Measurements from ENCODE around the gene COL26A1.

The COL26A1 gene

DNA sequence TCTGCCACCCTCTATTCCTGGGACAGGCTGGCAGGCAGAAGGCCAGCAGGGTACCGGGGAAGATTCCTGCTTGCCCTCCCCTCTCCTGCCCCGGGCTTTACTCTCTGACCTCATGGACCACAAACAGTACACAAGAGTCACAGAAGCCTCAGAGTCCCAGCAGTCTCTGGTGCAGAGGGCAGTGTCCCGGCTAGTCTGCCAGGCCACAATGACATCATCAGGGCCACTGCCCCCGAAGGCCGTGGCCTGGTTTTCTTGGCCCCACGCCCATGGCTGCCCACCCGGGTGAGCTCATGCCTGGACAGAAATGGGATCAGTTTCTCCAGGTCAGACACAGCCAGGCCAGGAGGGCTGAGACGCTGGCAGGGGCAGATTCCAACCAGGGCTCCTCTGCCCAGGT lies 174.5 kb downstream of the COL26A1 start:
- DNase-seq = no peak

DNA sequence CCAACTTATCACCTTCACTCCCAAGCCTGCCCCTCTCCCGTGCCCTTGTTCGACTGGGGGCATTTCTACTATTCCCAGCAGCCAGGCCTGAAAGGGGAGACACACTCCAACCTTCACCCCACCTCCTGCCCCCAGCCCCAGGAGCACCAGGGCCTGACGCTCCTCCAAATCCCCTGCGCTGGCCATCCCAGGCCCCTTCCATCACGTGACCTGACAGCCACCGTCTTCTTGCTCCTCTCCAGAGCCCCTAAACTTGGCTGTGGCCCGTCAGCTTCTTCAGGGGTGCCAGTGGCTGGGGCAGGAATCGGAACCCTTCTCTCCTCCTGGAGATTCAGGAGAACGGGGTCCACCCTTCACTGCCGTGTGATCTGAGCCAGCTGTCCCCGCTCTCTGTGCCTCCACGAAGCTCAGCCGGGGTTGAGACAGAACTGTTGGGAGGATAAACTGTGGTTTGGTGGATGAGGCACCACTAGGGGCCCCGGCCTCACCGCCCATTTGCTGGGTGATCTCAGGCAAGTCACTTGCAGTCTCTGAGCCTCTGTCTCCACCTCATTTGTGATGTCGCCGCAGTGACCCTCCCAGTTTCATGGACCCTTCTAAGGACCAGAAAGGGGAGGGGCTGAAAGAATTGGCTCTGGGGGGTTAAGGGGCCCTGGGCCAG lies 175.4 kb downstream of the COL26A1 start:
- no peak for DNase-seq

DNA sequence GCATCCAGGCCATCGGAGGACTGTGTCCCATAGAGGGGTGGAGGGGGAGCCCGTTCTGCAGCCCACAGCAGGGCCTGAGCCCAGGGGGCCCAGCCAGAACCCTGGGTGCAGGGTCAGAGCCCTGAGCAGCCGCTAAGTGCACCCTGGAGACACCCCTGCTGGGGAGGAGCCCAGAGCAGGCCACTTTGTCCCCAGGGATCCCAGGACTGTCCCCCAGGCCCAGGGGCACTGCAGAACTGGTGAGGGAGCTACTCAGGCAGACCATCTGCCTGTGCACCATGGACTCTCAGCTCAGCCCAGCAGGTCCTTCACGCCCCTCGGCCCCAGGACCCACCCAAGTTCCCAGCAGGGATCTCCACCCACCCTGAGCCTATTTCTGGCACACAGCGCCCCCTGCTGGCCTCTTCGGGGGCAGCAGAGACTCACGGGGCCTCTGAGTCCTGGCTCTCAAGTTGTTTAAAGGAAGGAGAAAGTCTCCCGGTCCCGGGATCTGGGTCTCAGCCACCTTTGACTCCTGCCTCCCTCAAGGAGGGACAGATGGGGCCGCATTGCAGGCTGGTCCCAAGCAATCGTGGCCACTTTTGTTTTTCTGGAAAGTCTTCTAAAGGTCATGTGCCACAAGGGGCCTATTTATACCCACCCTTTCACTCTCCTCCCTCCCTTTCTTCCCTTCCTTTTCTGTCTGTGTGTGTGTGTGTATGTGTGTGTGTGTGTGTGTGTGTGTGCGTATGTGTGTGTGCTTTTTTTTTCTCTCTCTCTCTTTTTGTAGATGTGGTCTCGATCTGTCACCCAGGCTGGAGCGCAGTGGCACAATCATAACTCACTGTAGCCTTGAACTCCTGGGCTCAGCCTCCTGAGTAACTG lies 176.2 kb downstream of the COL26A1 start:
- DNase-seq = peak; percentile 32 to 83

DNA sequence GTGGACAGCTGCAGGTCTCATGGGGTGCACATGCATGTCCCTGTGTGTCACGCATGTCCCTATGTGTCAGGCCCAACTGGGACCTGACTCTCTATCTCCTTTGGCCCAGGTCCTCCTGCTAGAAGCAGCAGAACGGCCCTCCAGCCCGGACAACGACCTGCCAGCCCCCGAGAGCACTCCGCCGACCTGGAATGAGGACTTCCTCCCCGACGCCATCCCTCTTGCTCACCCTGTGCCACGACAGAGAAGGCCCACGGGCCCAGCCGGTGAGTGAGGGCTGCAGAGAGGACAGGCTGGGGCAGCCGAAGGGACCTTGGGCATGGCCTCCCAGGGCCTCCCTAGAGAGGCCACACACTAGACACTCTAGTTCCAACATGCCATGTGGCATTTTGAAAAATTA lies 177.1 kb downstream of the COL26A1 start:
- DNase-seq = no peak

DNA sequence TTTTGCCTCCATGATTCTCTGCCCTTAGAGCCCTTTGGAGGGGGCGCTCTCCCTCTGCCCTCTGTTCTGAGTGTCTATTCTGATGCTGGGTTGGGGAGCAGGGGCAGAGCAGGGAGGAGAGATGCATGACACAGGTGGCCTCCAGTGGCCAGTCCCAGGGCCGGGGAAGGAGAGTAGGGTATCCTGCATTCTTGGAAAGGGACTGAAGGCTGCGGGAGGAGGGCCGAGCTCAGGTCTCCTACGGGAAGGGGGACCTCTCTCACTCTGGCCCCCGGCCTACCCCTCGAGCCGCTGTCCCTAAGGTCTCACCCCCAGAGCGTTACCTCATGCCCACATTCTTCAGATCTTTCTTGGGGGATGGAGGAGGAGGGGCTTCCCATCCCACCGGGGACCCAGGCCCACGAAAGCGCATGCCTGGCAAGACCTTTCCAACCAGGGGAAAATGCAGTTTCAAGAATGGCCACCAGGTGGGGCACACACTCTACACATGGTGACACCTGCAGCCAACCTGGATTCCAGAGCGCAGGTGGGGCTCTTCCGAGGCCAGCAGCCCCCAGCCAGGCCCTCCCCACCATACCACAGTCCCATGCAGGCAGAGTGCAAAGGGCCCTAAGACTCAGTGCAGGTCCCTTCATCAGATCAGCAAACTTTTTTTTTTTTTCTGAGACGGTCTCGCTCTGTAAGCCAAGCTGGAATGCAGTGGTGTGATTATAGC lies 180.0 kb downstream of the COL26A1 start:
- peak in 1 of 2 donors; percentile 90 for DNase-seq

DNA sequence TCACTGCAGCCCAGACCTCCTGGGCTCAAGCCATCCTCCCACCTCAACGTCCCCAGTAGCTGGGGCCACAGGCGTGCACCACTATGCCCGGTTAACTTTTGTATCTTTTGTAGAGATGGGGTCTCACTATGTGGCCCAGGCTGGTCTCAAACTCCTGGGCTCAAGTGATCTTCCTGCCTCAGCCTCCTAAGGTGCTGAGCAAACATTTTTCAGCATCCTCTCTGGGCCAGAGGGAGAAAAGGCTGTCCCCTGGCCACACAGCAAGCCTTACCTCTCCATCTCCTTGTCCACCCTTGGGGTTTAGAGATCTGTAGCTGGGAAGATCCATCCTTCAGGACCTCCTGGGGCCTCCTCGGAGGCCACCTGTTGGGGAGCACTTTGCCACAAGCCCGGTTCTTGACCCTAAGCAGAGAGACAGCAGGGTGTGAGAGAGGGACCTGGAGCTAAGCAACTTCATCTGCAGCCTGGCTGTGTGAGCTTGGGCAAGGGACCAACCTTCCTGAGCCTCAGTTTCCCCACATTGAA lies 180.6 kb downstream of the COL26A1 start:
- no peak for DNase-seq

DNA sequence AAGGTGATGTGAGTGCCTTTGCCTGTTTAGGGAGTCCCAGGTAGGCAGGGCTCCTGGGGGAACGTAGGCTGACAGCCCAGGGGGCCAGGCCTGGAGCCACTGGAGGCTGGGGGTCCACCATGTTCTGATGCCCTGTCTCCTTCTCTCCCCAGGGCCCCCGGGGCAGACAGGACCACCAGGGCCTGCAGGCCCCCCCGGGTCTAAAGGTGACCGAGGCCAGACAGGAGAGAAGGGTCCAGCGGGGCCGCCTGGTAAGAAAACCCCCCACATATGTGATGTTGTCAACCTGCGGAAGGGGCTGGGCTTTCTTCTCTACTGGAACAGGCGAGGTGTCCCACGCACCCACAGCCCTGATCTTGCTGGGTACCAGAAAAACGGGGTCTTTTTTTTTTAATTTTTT lies 181.2 kb downstream of the COL26A1 start:
- no peak for DNase-seq

DNA sequence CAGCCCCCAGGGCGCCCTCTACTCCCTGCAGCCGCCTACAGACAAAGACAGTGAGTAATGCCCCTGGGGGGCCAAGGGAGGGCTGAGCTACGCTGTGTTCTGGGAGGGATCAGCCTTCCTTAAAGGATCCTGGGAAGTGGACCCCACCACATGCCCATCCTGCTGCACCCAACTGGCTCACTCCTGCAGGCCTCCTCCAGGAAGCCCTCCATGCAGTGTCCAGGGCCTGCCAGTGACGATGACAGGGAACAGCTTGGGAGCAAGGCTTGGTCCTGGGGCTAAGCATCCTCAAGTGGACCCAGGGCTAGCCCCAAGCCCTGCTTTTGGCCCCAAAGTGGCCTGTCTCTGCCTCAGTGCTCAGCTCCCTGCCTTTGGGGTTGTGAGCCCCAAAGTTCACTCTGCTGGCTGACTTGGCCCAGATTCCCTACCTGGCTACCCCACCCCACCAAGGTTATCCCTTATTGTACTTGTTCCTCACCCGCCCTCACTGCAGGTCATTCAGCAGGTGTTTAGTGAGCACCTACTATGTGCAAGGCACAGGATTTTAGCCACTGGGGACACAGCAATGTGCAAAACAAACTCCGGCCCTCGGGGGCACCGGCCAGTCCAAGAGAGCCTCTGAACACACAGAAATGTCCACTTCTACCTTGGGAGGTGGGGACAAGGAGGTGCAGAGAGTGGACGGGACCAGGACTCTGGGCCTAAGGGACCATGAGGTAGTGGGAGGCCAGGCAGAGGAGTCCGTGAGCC lies 182.9 kb downstream of the COL26A1 start:
- DNase-seq = no peak

DNA sequence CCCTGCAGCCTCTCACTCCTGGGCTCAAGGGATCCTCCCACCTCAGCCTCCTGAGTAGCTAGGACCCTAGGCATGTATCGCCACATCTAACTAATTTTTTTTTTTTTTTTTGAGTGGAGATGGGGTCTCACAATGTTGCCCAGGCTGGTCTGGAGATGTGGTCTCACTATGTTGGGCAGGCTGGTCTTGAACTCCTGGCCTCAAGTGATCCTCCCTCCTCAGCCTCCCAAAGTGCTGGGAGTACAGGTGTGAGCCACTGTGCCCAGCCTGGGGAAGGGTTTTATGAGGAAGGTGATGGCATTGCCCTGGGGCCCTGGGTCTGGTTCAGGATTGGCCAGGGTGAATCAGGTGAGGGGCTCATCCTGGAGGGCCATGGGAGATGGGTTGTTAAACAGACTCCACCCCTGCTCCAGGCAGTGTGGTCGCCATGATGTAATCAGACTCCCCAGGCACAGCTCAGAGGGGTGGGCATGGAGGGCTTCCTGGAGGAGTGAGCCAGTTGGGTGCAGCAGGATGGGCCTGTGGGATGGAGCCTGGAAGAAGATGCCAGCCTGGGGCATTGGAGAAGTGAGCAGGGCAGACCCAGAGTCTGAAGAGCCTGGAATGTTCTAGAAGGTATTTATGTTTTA lies 183.7 kb downstream of the COL26A1 start:
- no peak for DNase-seq

DNA sequence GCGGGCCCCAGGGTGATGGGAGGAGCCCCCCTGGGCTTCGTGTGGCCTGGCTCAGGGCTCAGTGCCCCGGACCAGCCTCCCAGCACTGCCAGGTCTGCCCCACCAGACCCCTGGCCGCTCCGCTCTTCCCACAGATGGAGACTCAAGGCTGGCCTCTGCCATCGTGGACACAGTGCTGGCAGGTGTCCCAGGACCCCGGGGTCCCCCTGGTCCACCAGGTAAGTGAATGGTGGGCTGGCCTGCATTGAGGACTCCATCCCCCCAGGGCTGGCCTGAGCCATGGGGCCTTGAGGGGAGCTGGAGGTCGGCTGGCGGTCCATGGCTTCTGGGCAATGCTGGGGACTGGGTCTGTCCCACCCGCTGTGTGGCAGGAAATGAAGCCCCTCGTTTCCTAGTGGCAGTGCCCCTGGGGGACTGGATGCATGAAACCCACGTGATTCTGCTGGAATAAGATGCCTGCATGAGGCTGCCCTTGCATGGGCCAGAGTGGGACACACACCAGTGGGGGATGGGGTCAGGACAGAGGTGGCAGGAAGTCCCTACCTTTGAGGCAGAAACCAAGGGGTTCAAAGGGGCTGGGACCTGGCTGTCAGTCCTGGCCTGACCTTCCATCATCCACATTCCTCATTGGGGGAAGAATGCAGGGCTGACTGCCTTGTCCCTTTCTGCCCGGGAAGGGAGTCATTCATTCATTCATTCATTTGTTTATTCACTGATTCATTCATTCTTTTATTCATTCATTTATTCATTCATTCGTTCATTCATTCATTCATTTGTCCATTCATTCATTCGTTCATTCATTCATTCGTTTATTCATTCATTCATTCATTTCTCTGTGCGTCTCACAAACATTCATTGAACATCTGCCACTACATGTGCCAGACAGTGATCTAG lies 184.6 kb downstream of the COL26A1 start:
- DNase-seq = no peak

DNA sequence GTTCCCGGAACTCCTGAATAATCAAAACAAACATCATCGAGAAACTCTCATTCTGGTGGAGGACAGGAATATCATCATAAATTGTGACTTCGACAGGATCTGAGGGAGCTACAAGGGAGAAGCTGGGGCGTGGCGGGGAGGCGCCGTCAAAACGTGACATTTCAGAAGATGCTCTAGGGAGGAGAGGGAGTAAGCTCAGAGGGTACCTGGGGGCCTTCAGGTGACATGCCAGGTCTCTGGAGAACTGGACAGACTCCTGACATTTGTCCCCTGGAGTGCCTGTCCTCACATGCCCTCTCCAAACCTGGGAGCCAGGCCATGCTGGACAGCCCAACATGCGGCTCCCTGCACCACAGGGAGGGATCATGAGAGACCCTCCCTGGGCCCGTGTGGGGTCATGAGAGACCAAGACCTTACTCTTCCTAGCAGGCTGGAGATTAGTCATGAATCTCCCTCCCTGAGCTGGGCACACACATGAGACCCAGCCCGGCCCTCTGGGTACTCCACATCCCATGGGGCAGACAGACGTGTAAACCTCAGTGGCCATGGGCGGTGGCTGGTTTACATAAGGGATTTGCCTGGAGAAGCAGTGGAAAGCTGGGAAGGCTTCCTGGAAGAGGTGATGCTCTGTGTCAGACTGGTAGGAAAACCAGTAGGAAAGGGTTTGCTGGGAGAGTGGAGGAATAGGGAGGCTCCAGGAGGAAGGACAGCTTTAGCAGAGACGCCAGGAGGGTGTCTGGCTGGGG lies 185.4 kb downstream of the COL26A1 start:
- DNase-seq = no peak

DNA sequence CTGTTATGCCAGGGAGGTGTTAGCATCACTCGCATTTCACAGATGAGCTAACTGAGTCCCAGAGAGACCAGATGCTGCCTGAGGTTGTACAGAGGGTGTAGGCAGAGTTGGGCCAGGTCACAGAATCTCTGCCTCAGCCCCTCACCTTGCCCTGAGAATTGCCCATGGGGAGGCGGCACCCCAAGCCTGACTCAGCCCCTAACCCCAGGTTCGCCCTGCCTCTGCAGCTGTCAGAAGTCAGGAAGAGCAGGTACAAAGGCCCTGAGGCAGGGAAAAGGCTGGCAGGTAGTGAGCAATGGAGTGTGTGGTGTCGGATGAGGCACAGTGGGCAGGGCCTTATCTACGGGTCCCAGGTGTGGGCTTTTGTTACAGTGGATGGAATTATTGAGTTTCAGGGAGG lies 187.1 kb downstream of the COL26A1 start:
- DNase-seq = no peak

DNA sequence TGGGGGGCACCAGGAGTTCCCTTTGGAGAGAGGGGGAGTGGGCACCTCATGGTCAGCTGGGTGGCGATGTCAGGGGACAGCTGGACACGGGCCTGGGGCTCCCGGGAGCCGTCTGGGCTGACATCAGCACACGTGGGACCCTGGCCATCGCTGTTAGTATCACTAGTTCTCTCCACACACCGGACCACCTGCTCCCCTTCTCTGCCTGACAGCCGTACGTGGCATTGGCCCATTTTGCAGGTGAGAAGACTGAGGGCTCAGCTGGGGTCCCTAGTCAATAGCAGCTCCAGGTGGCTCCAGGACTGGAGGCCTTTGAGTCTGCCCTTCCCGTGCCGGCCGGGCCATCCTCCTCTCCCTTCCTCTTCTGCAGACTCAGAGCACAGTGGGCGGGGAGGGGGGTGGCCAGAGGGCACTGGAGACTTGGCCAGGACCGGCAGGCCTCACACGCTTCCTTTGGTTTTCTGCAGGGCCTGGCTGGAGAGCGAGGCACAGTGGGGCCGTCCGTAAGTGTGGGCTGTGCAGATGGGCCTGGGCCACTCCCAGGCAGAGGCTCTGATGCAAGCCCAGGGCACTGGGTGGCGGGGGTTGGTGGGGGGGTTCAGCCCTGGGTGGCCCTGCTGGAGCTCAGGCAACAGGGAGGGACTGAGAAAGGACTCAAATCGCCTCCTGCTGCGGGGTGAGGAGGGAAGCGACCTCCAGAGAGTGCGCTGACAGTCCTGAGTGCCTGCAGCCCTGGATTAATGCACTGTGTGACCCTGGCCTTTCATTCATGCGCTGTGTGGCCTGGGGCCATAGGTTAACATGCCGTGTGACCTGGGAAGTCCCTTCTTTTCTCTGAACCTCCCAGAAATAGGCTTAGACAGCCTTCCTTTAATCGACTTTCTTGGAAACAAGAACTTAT lies 188.2 kb downstream of the COL26A1 start:
- peak; percentile 60 to 83 for DNase-seq

DNA sequence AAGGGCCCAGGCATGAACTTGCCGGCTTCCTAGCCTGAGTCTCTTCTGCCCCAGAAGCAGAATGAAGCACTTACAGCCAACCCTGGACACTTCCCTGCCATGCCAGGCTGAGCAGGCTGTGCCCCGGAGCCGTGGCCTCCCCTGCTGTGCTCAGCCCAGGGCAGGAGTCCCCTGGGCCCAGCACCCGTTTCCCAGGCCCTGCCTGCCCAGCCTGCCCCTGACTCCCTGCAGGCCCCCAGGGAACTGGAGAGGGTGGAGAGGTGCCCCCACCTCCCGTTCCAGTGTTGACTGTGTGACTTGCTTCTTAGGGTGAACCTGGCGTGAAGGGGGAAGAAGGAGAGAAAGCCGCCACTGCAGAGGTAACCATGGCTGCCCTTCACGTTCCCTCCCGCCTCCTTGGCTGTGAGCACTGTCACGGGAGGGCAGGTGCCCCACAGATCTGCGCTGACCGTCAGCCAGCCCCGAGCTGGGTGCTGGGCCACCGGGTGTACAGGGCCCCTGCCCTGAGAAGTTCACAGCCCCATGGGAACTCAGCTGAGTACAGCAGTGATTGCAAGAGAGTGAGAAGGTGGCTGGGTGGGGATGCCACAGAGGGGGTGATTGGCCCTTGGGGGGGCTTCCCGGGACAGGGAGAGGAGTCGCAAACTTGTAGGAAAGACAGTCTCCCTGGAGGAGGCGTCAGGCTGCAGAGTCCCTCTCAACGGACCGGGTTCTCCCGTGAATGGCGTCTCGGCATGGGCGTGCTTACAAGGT lies 190.5 kb downstream of the COL26A1 start:
- DNase-seq = no peak

DNA sequence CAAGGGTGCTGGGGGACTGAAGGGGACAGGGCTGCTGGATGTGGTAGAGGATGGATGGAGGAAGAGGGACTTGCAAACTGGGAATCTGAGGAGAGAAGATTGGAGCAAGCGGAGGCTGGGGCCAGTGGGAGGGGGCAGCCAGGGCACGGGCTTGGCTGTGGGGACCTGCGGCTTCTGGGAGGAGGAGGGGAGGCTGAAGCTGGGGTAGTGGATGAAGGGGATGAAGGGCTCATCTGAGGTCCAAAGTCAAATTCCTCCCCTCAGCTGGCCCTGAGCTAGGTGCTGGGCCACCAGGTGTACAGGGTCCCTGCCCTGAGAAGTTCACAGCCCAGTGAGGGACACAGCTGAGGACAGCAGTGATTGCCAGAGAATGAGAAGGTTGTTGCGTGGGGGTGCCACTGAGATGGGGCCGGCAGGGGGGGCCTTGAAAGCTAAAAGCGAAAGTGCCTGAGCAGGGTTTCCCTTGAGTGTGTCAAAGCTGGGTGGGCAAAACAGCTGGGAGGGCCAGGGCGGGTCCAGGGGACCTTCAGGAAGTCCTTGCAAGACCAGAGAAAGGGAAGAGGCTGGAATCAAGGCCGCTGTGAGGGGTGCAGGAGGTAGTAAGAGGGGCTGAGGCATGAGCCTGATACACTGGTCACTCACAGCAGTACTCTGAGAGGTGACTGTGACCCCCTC lies 191.2 kb downstream of the COL26A1 start:
- DNase-seq = no peak

DNA sequence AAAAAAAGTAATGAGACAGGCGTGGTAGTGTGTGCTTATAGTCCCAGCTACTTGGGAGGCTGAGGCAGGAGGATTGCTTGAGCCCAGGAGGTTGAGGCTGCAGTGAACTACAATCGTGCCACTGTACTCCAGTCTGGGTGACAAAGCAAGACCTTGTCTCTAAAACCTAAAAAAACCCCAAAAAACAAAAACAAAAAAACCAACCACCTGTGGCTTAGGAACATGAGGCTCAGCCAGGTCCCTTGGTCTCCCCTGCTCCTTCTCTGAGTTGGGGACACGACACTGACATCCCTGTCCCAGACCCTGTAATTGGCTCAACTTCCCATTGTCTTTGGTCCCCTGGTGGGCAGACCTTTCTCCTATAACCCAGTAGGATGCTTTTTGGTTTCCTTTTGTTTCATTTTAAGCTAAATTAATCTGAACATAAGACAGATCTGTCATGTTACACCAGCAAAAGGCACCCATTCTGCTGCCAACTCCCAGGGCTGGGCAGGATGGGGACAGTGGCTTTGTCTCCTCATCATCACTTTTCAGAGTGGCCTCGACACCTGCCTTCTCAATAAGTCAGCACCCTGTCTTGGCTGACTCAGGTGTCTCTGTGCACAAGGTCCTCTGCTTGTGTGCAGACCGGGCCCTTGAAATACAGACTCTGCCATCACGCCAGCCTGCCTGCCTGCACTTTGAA lies 192.1 kb downstream of the COL26A1 start:
- no peak for DNase-seq

DNA sequence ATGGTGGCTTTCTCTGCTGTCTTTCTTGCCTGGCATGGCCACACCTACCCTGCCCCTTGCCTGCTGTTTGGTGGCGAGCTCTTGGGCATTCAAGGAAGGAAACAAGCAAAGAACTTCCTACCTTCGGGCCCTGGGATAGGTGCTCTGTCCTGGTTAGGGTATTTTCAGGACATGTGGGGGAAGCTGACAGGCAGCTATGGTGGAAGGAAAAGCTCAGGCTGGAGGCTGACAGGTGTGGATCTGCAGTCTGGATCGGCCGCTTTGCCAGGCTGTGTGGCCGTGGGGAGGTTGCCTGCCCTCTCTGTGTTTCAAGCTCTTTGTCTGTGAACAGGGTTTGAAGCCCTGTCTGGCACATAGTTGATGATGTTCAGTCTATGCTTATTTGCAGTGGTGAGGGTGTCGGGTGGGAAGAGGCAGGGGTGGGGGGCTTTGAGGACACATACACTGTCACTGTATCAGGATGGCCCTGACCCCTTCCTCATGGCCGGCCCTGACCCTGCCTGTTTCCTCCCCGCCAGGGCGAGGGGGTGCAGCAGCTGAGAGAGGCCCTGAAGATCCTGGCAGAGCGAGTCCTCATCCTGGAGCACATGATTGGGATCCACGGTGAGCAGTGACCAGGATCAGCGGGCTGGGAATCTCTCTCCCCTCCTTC lies 192.7 kb downstream of the COL26A1 start:
- no peak for DNase-seq

All from inflammatory macrophage treated with lipopolysaccharide for 1 hour (primary cell).